Measurements from ENCODE around the gene IL23R. TPM values are rescaled to one million over a fixed set of nuclear protein-coding genes. Genes with fewer than 3 reads are reported as not detected.

The IL23R gene
- total and polyA plus RNA-seq, 8 donors = 0.06 to 0.31 (median 0.13) TPM; not detected in 3

GRCh38 chr1:67124455-67124854 is 41.8 kb upstream of the IL23R start:
- ATAC-seq = no peak

DNA sequence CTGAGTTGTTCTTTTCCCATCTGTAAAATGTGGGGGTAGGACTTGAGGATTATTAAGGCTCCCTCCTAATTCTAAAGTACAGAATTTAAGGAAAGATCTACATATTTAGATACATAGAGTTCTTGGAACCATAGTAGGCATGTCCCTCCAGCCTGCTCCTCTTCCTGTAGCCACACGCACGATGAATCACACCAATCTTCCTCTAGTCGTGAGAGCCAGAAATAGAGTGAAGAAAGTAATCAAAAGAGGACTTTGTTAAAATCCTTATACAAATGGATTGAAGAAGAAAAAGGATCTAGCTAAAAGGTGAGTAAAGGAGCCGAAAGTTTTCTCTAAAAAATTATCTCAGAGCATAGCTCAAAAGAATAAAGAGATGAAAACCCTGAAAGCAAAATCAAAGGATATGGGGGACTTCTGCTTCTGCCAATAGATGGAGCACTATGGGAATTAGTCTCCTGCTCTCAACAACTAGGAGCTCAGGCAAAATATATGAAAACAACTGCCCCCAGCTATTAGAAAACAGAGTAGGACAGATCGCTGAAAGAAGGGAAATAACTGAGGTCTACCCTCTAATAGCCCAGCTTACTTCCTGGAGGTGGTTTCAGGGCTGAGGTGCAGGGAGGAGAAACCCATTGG is 40.0 kb upstream of the IL23R start:
- H3K27ac ChIP-seq = no peak overlapping the region
- no peaks in the 10 kb centered on the region for H3K9me3 ChIP-seq
- no peak overlapping the region for H3K4me3 ChIP-seq
- H3K4me1 ChIP-seq = no peaks in the 10 kb centered on the region
- H3K36me3 ChIP-seq = no peaks in the 10 kb centered on the region
- intact Hi-C loops (cut with DNase I) = no loop called here
- no peaks in the 10 kb centered on the region for H3K27me3 ChIP-seq
- no peak for TF ChIP-seq CTCF (IDR thresholded peaks at IDR 0.05)
- DNase-seq (no peak), ATAC-seq (no peak)

More at GRCh38 chr1:67124455-67124854, 41.8 kb upstream of the IL23R start:
- Histone ChIP-seq H3K4me3 (no peak overlapping the region), H3K9me3 (no peaks in the 10 kb centered on the region), H3K27ac (no peak overlapping the region), H3K36me3 (no peaks in the 10 kb centered on the region), H3K27me3 (no peaks in the 10 kb centered on the region), H3K4me1 (no peaks in the 10 kb centered on the region)
- no peak for DNase-seq
- intact Hi-C loops (cut with DNase I) = no loop called here
- no peak for TF ChIP-seq CTCF (IDR thresholded peaks at IDR 0.05)

- no peak for TF ChIP-seq CTCF (IDR thresholded peaks at IDR 0.05)
- no peak overlapping the region for H3K4me3 ChIP-seq
- ATAC-seq (no peak), DNase-seq (no peak)
- no peaks in the 10 kb centered on the region for H3K4me1 ChIP-seq
- H3K36me3 ChIP-seq = no peaks in the 10 kb centered on the region
- no peaks in the 10 kb centered on the region for H3K9me3 ChIP-seq
- no peak overlapping the region for H3K27ac ChIP-seq
- intact Hi-C loops (cut with DNase I) = no loop called here
- no peaks in the 10 kb centered on the region for H3K27me3 ChIP-seq
Observed at GRCh38 chr1:67126974-67127373, 39.3 kb upstream of the IL23R start.

- H3K27me3 ChIP-seq = peaks cover 0 to 14% of the 10 kb centered on the region in 2 donors
- no peaks in the 10 kb centered on the region for H3K9me3 ChIP-seq
- ATAC-seq = no peak
- DNase-seq = no peak
- no peaks in the 10 kb centered on the region for H3K36me3 ChIP-seq
- TF ChIP-seq CTCF (IDR thresholded peaks at IDR 0.05) = no peak
- no peak overlapping the region for H3K27ac ChIP-seq
- H3K4me1 ChIP-seq = peaks cover 0 to 11% of the 10 kb centered on the region in 2 donors
- intact Hi-C loops (cut with DNase I) = no loop called here
- no peak overlapping the region for H3K4me3 ChIP-seq
Observed at GRCh38 chr1:67130673-67131072, 35.6 kb upstream of the IL23R start.

GRCh38 chr1:67133177-67133576 is 33.1 kb upstream of the IL23R start:
- intact Hi-C loops (cut with DNase I) = no loop called here
- DNase-seq = no peak

More at GRCh38 chr1:67133177-67133576, 33.1 kb upstream of the IL23R start:
- Histone ChIP-seq H3K4me3 (no peak overlapping the region), H3K36me3 (no peaks in the 10 kb centered on the region), H3K4me1 (peaks cover 0 to 11% of the 10 kb centered on the region in 2 donors), H3K27me3 (peaks cover 0 to 14% of the 10 kb centered on the region in 2 donors), H3K27ac (no peak overlapping the region), H3K9me3 (no peaks in the 10 kb centered on the region)
- ATAC-seq = no peak
- TF ChIP-seq CTCF (IDR thresholded peaks at IDR 0.05) = no peak
